NT2/D1 (cell line): Measurements from ENCODE around the gene SERPINB5.

Experiments used
- DNase-seq: peaks from one replicate; pipeline ENCODE4 v3.0.0-alpha.2; 2011; ENCODE audit warnings: low read depth, low spot score
- H3K27me3 ChIP-seq: 2 replicates; pipeline ENCODE4 v1.6.0; 2011; ENCODE audit warnings: mild to moderate bottlenecking; ENCODE audit not compliant: insufficient read length, insufficient read depth
- H3K36me3 ChIP-seq: 2 replicates; pipeline ENCODE4 v1.6.1; 2011; ENCODE audit warnings: mild to moderate bottlenecking, low read length, mixed read lengths; ENCODE audit not compliant: insufficient read depth, insufficient read length
- H3K4me1 ChIP-seq: 2 replicates; pipeline ENCODE4 v1.5.1; 2011; ENCODE audit not compliant: insufficient read depth, insufficient read length
- H3K4me3 ChIP-seq: 2 replicates; pipeline ENCODE4 v1.5.1; 2011; ENCODE audit warnings: low read depth; ENCODE audit not compliant: insufficient read length
- H3K9ac ChIP-seq: 2 replicates; pipeline ENCODE4 v1.6.0; 2011; ENCODE audit warnings: low read depth; ENCODE audit not compliant: insufficient read length
- H3K9me3 ChIP-seq: 2 replicates; pipeline ENCODE4 v1.5.1; 2011; ENCODE audit warnings: mild to moderate bottlenecking, low read length; ENCODE audit not compliant: insufficient read depth
- SUZ12 ChIP-seq: IDR thresholded peaks from 2 replicates; pipeline ENCODE4 v1.6.1; 2011; ENCODE audit not compliant: insufficient read length, insufficient read depth; ENCODE audit errors: extremely low read depth
- YY1 ChIP-seq: IDR thresholded peaks from 2 replicates; pipeline ENCODE4 v1.6.1; 2011; ENCODE audit not compliant: insufficient read length, insufficient read depth
- ZNF274 ChIP-seq: IDR thresholded peaks from 2 replicates; pipeline ENCODE4 v1.6.1; 2011; ENCODE audit warnings: mild to moderate bottlenecking, low read depth, low read length

The SERPINB5 gene

GRCh38 chr18:63508596-63508995, 31.8 kb downstream of the SERPINB5 start:
- no peak overlapping the region for H3K9ac ChIP-seq
- H3K36me3 ChIP-seq = no peaks in the 10 kb centered on the region
- no peak overlapping the region for H3K4me3 ChIP-seq
- TF ChIP-seq YY1 (no peak), SUZ12 (no peak), ZNF274 (no peak)
- no peaks in the 10 kb centered on the region for H3K9me3 ChIP-seq
- H3K27me3 ChIP-seq = no peaks in the 10 kb centered on the region
- no peak for DNase-seq
- H3K4me1 ChIP-seq = no peaks in the 10 kb centered on the region

GRCh38 chr18:63511285-63511684, 34.5 kb downstream of the SERPINB5 start:
- H3K4me3 ChIP-seq = no peak overlapping the region
- no peaks in the 10 kb centered on the region for H3K4me1 ChIP-seq
- TF ChIP-seq SUZ12 = no peak
- TF ChIP-seq ZNF274 = no peak
- DNase-seq = peak; percentile 47
- no peaks in the 10 kb centered on the region for H3K27me3 ChIP-seq
- no peaks in the 10 kb centered on the region for H3K9me3 ChIP-seq
- H3K9ac ChIP-seq = no peak overlapping the region
- H3K36me3 ChIP-seq = no peaks in the 10 kb centered on the region

- Histone ChIP-seq H3K27me3 (no peaks in the 10 kb centered on the region), H3K9me3 (no peaks in the 10 kb centered on the region), H3K4me3 (no peak overlapping the region), H3K36me3 (no peaks in the 10 kb centered on the region), H3K4me1 (no peaks in the 10 kb centered on the region), H3K9ac (no peak overlapping the region)
- no peak for DNase-seq
- TF ChIP-seq ZNF274 (no peak), YY1 (no peak), SUZ12 (no peak)
Measured at GRCh38 chr18:63514326-63514725, 37.6 kb downstream of the SERPINB5 start.

- no peaks in the 10 kb centered on the region for H3K36me3 ChIP-seq
- no peaks in the 10 kb centered on the region for H3K9me3 ChIP-seq
Measured at GRCh38 chr18:63514888-63515678, 38.3 kb downstream of the SERPINB5 start.

GRCh38 chr18:63515801-63516200, 39.0 kb downstream of the SERPINB5 start:
- TF ChIP-seq ZNF274 (no peak), SUZ12 (no peak), YY1 (no peak)
- Histone ChIP-seq H3K27me3 (no peaks in the 10 kb centered on the region), H3K4me3 (no peak overlapping the region), H3K9me3 (no peaks in the 10 kb centered on the region), H3K4me1 (no peaks in the 10 kb centered on the region), H3K9ac (no peak overlapping the region), H3K36me3 (no peaks in the 10 kb centered on the region)
- no peak for DNase-seq

More at GRCh38 chr18:63514888-63515678, 38.3 kb downstream of the SERPINB5 start:
- no peak for DNase-seq
- Histone ChIP-seq H3K4me1 (no peaks in the 10 kb centered on the region), H3K27me3 (no peaks in the 10 kb centered on the region), H3K4me3 (no peak overlapping the region), H3K9ac (no peak overlapping the region)
- TF ChIP-seq YY1 (no peak), ZNF274 (no peak), SUZ12 (no peak)

- H3K9me3 ChIP-seq = no peaks in the 10 kb centered on the region
- TF ChIP-seq YY1 (no peak), ZNF274 (no peak), SUZ12 (no peak)
- H3K4me1 ChIP-seq = no peaks in the 10 kb centered on the region
- no peaks in the 10 kb centered on the region for H3K36me3 ChIP-seq
- H3K27me3 ChIP-seq = no peaks in the 10 kb centered on the region
- H3K9ac ChIP-seq = no peak overlapping the region
- no peak overlapping the region for H3K4me3 ChIP-seq
- DNase-seq = peak; percentile 57
Measured at GRCh38 chr18:63518178-63519012, 41.6 kb downstream of the SERPINB5 start.

GRCh38 chr18:63520053-63520685, 43.4 kb downstream of the SERPINB5 start:
- TF ChIP-seq SUZ12 (no peak), ZNF274 (no peak), YY1 (no peak)
- DNase-seq = no peak
- H3K9ac ChIP-seq = no peak overlapping the region
- H3K4me3 ChIP-seq = no peak overlapping the region
- no peaks in the 10 kb centered on the region for H3K27me3 ChIP-seq
- H3K36me3 ChIP-seq = no peaks in the 10 kb centered on the region
- no peaks in the 10 kb centered on the region for H3K9me3 ChIP-seq
- no peaks in the 10 kb centered on the region for H3K4me1 ChIP-seq
